SK-N-MC (cell line): Measurements from ENCODE around the gene PFKP.
"Not testable (repeated sequence)": the region's sequence is repeated elsewhere in the genome, so short reads cannot be mapped to it uniquely, and the experiment has no call there.

Experiments
- DNase-seq: peaks from one replicate; pipeline ENCODE4 v3.0.0-alpha.2; 2011; ENCODE audit warnings: low read depth, low spot score
- H3K27ac ChIP-seq: fragments of 200-600 bp; sonication (generic); 2 replicates; pipeline ENCODE4 v1.5.1; 2016; ENCODE audit warnings: mixed run types
- H3K36me3 ChIP-seq: fragments of 200-600 bp; sonication (generic); 2 replicates; pipeline ENCODE4 v1.6.1; 2017; ENCODE audit warnings: antibody characterized with exemption, low read length, mixed read lengths; ENCODE audit not compliant: insufficient read depth
- H3K4me3 ChIP-seq: fragments of 200-600 bp; sonication (generic); 2 replicates; pipeline ENCODE4 v1.5.1; 2016
- H3K9ac ChIP-seq: fragments of 200-600 bp; sonication (generic); 2 replicates; pipeline ENCODE4 v1.8.0; 2017; ENCODE audit warnings: mixed run types, mixed read lengths; ENCODE audit not compliant: insufficient read length
- H3K9me3 ChIP-seq: fragments of 200-600 bp; sonication (generic); 2 replicates; pipeline ENCODE4 v1.6.1; 2017; ENCODE audit warnings: low read depth, mild to moderate bottlenecking, antibody characterized with exemption, low read length, moderate library complexity, mixed read lengths
- EZH2 ChIP-seq: fragments of 200-600 bp; sonication (generic); IDR thresholded peaks from one replicate; pipeline ENCODE4 v1.6.1; 2017; ENCODE audit warnings: antibody characterized with exemption
- FOXP2 ChIP-seq: optimal IDR thresholded peaks from 2 replicates; pipeline ENCODE3; 2011; ENCODE audit warnings: mild to moderate bottlenecking, moderate library complexity; ENCODE audit not compliant: insufficient read depth; ENCODE audit errors: extremely low read length, control extremely low read depth
- POLR2AphosphoS5 ChIP-seq: IDR thresholded peaks from 2 replicates; pipeline ENCODE4 v1.6.1; 2012; ENCODE audit warnings: mild to moderate bottlenecking, low read depth, low read length, borderline replicate concordance

PFKP gene

GRCh38 chr10:3054183-3054850 is 13.0 kb upstream of the PFKP start:
- Histone ChIP-seq H3K9me3 (no peaks in the 10 kb centered on the region), H3K36me3 (no peaks in the 10 kb centered on the region), H3K9ac (no peak overlapping the region), H3K27ac (no peak overlapping the region), H3K4me3 (no peak overlapping the region)
- TF ChIP-seq FOXP2 = no peak
- TF ChIP-seq EZH2 = no peak
- TF ChIP-seq POLR2AphosphoS5 = no peak
- no peak for DNase-seq

DNA sequence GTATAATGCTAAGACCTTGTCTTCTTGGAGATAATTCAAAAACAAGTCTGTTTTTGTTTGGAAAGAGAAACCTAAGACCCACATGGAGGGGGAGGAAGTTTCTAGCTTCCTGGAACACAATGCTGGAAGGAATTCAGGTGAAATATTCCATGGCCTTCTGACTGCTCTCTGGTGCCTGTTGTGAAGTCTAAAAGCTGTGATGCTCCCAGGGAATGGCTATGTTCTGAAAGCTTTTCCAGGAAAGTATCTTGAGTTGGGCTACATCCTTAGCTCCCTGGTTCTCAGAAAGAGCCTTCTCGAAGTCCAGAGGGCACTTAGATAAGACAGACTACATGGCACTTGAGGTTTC is 12.5 kb upstream of the PFKP start:
- DNase-seq = no peak
- no peak overlapping the region for H3K27ac ChIP-seq
- TF ChIP-seq POLR2AphosphoS5 (no peak), EZH2 (no peak), FOXP2 (no peak)
- H3K36me3 ChIP-seq = no peaks in the 10 kb centered on the region
- H3K4me3 ChIP-seq = no peak overlapping the region
- H3K9ac ChIP-seq = no peak overlapping the region
- no peaks in the 10 kb centered on the region for H3K9me3 ChIP-seq

DNA sequence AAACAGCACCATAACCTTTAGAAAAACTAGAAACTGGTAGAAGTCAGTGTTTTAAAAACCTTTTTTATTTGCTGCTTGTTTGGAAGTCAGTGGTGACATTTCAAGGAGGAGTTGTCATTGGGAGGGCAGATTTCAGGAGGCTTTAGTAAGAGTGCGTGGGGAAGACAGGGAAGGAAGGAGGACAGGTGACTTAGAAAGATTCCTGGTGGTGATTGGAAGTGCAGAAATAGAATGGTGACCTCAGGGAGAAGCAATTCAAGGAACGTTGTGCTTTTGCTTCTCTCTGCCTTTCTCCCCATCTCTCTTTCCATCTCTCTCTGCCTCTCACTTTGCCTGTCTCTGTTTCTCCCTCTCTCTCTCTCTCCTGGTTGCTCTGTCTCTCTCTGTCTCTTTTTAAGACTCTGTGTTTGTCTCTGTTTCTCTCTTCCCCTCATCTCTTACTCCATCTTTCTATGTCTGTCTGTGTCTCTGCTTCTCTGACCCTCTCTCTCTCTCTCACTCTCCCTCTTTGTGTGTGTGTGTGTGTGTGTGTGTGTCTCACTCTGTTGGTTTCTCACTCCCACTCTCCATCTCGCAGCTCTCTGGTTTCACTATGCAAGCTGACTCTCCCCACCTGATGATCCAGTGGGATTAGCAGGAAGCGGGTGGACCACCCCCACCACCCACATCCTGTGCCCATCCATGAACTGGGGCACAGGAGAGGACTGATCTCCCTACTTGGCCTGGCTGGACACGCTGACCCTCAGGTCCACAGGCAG is 10.9 kb upstream of the PFKP start:
- Histone ChIP-seq H3K9ac (no peak overlapping the region), H3K9me3 (no peaks in the 10 kb centered on the region), H3K36me3 (no peaks in the 10 kb centered on the region), H3K4me3 (no peak overlapping the region), H3K27ac (no peak overlapping the region)
- no peak for DNase-seq
- TF ChIP-seq EZH2 = no peak
- TF ChIP-seq POLR2AphosphoS5 = no peak
- no peak for TF ChIP-seq FOXP2

GRCh38 chr10:3057946-3058345 is 9.4 kb upstream of the PFKP start:
- Histone ChIP-seq H3K9ac (no peak overlapping the region), H3K27ac (no peak overlapping the region), H3K4me3 (no peak overlapping the region), H3K9me3 (no peaks in the 10 kb centered on the region), H3K36me3 (no peaks in the 10 kb centered on the region)
- TF ChIP-seq FOXP2 = no peak
- TF ChIP-seq POLR2AphosphoS5 = no peak
- TF ChIP-seq EZH2 = no peak
- no peak for DNase-seq

GRCh38 chr10:3059974-3060373 is 7.4 kb upstream of the PFKP start:
- Histone ChIP-seq H3K4me3 (no peak overlapping the region), H3K9me3 (no peaks in the 10 kb centered on the region), H3K27ac (no peak overlapping the region), H3K9ac (no peak overlapping the region), H3K36me3 (no peaks in the 10 kb centered on the region)
- TF ChIP-seq FOXP2 = no peak
- no peak for TF ChIP-seq POLR2AphosphoS5
- no peak for TF ChIP-seq EZH2
- no peak for DNase-seq

GRCh38 chr10:3060481-3060889 is 6.9 kb upstream of the PFKP start:
- no peak overlapping the region for H3K4me3 ChIP-seq
- TF ChIP-seq FOXP2 = no peak
- no peak for TF ChIP-seq POLR2AphosphoS5
- TF ChIP-seq EZH2 = no peak
- no peaks in the 10 kb centered on the region for H3K36me3 ChIP-seq
- H3K9ac ChIP-seq = no peak overlapping the region
- no peak overlapping the region for H3K27ac ChIP-seq
- no peaks in the 10 kb centered on the region for H3K9me3 ChIP-seq
- no peak for DNase-seq

- H3K36me3 ChIP-seq, H3K9ac ChIP-seq, H3K27ac ChIP-seq, DNase-seq, H3K9me3 ChIP-seq, H3K4me3 ChIP-seq: not testable (repeated sequence)
Measured at GRCh38 chr10:3061323-3061898, 5.9 kb upstream of the PFKP start.

- no peak for DNase-seq
- TF ChIP-seq FOXP2 (no peak), EZH2 (no peak), POLR2AphosphoS5 (no peak)
- Histone ChIP-seq H3K9me3 (no peaks in the 10 kb centered on the region), H3K36me3 (no peaks in the 10 kb centered on the region), H3K4me3 (no peak overlapping the region), H3K9ac (no peak overlapping the region), H3K27ac (no peak overlapping the region)
Measured at GRCh38 chr10:3062502-3063186, 4.7 kb upstream of the PFKP start.
